H9 (cell line): Measurements from ENCODE around the gene ZNF248. TPM values are rescaled to one million over a fixed set of nuclear protein-coding genes. Genes with fewer than 3 reads are reported as not detected.

Experiments
- DNase-seq: peaks from one replicate; pipeline ENCODE4 v3.0.0-alpha.2; 2017
- H2AFZ ChIP-seq: one replicate; pipeline ENCODE4 v1.6.1; 2013; ENCODE audit warnings: mild to moderate bottlenecking, low read length, control low read depth, moderate library complexity
- H2AK5ac ChIP-seq: 2 replicates; pipeline ENCODE4 v1.6.1; 2013; ENCODE audit warnings: low read length, control low read depth, mixed read lengths; ENCODE audit not compliant: insufficient read length
- H2BK120ac ChIP-seq: one replicate; pipeline ENCODE4 v1.6.1; 2013; ENCODE audit warnings: low read depth, mild to moderate bottlenecking, low read length, control low read depth, inconsistent platforms; ENCODE audit not compliant: poor library complexity, severe bottlenecking
- H2BK12ac ChIP-seq: 2 replicates; pipeline ENCODE4 v1.6.1; 2013; ENCODE audit warnings: low read length, control low read depth, mixed read lengths, low read depth; ENCODE audit not compliant: insufficient read length
- H2BK15ac ChIP-seq: 2 replicates; pipeline ENCODE4 v1.6.1; 2013; ENCODE audit warnings: low read depth, low read length, control low read depth
- H2BK20ac ChIP-seq: one replicate; pipeline ENCODE4 v1.6.1; 2013; ENCODE audit warnings: low read depth, mild to moderate bottlenecking, low read length, control low read depth, inconsistent platforms; ENCODE audit not compliant: poor library complexity, severe bottlenecking
- H2BK5ac ChIP-seq: 2 replicates; pipeline ENCODE4 v1.6.1; 2013; ENCODE audit warnings: low read length, control low read depth, mixed read lengths; ENCODE audit not compliant: insufficient read length
- H3K14ac ChIP-seq: 2 replicates; pipeline ENCODE4 v1.6.1; 2013; ENCODE audit warnings: low read length, control low read depth; ENCODE audit not compliant: insufficient read depth
- H3K18ac ChIP-seq: 2 replicates; pipeline ENCODE4 v1.6.1; 2013; ENCODE audit warnings: low read depth, mild to moderate bottlenecking, mixed read lengths, low read length, control low read depth; ENCODE audit not compliant: insufficient read length
- H3K23ac ChIP-seq: 2 replicates; pipeline ENCODE4 v1.6.1; 2013; ENCODE audit warnings: low read length, control low read depth, mixed read lengths, low read depth; ENCODE audit not compliant: insufficient read length
- H3K23me2 ChIP-seq: 2 replicates; pipeline ENCODE4 v1.6.1; 2013; ENCODE audit warnings: low read depth, mild to moderate bottlenecking, mixed read lengths, low read length, control low read depth; ENCODE audit not compliant: insufficient read length, poor library complexity, severe bottlenecking
- H3K27ac ChIP-seq: 2 replicates; pipeline ENCODE4 v1.5.1; 2013; ENCODE audit warnings: low read length, control low read depth, mixed read lengths, low read depth; ENCODE audit not compliant: insufficient read length
- H3K27me3 ChIP-seq: 2 replicates; pipeline ENCODE4 v1.6.1; 2013; ENCODE audit warnings: low read length, control low read depth, inconsistent platforms; ENCODE audit not compliant: insufficient read depth
- H3K4ac ChIP-seq: 2 replicates; pipeline ENCODE4 v1.6.1; 2013; ENCODE audit warnings: low read depth, mild to moderate bottlenecking, control low read depth, inconsistent platforms, low read length, moderate library complexity
- H3K4me1 ChIP-seq: 2 replicates; pipeline ENCODE4 v1.6.1; 2013; ENCODE audit warnings: low read length, control low read depth, inconsistent platforms; ENCODE audit not compliant: insufficient read depth
- H3K4me2 ChIP-seq: 2 replicates; pipeline ENCODE4 v1.6.1; 2013; ENCODE audit warnings: low read length, control low read depth, mixed read lengths; ENCODE audit not compliant: insufficient read length, insufficient read depth
- H3K56ac ChIP-seq: 2 replicates; pipeline ENCODE4 v1.6.1; 2013; ENCODE audit warnings: low read depth, mild to moderate bottlenecking, mixed read lengths, low read length, control low read depth; ENCODE audit not compliant: insufficient read length
- H3K79me1 ChIP-seq: 2 replicates; pipeline ENCODE4 v1.6.1; 2013; ENCODE audit warnings: low read depth, mild to moderate bottlenecking, moderate library complexity, low read length, control low read depth, inconsistent platforms; ENCODE audit not compliant: insufficient read depth, poor library complexity, severe bottlenecking
- H3K79me2 ChIP-seq: 2 replicates; pipeline ENCODE4 v1.6.1; 2013; ENCODE audit warnings: low read length, control low read depth, inconsistent platforms; ENCODE audit not compliant: insufficient read depth
- H3K9ac ChIP-seq: 2 replicates; pipeline ENCODE4 v1.6.1; 2013; ENCODE audit warnings: low read length, control low read depth, mixed read lengths; ENCODE audit not compliant: insufficient read length; ENCODE audit errors: extremely low read depth
- H3K9me3 ChIP-seq: one replicate; pipeline ENCODE4 v1.6.1; 2013; ENCODE audit warnings: low read depth, low read length, inconsistent platforms; ENCODE audit not compliant: control insufficient read depth
- H3T11ph ChIP-seq: one replicate; pipeline ENCODE4 v1.6.1; 2013; ENCODE audit warnings: mild to moderate bottlenecking, low read length, control low read depth, inconsistent platforms
- H4K20me1 ChIP-seq: one replicate; pipeline ENCODE4 v1.6.1; 2013; ENCODE audit not compliant: control insufficient read depth, insufficient read length, insufficient read depth
- H4K5ac ChIP-seq: 2 replicates; pipeline ENCODE4 v1.6.1; 2013; ENCODE audit warnings: low read depth, mild to moderate bottlenecking, mixed read lengths, low read length, control low read depth; ENCODE audit not compliant: insufficient read length
- H4K8ac ChIP-seq: replicated peaks from 2 replicates; pipeline ENCODE4 v1.6.1; 2013; ENCODE audit warnings: low read length, control low read depth, mixed read lengths, low read depth; ENCODE audit not compliant: insufficient read length
- H4K91ac ChIP-seq: 2 replicates; pipeline ENCODE4 v1.6.1; 2013; ENCODE audit warnings: low read depth, mild to moderate bottlenecking, moderate library complexity, mixed read lengths, low read length, control low read depth; ENCODE audit not compliant: insufficient read length
- H3K27ac Mint-ChIP-seq, 3 experiments: 2 replicates in 2 of 3; 3 replicates in 1 of 3; pipeline ENCODE4 v1.8.0; 2020 to 2021; ENCODE audit warnings: mixed read lengths in 3 of 3, mild to moderate bottlenecking in 1 of 3, moderate library complexity in 1 of 3
- H3K27me3 Mint-ChIP-seq: 2 replicates; pipeline ENCODE4 v1.8.0; 2021; ENCODE audit warnings: low read depth, mild to moderate bottlenecking, moderate library complexity, mixed read lengths
- H3K36me3 Mint-ChIP-seq, 3 experiments: 2 replicates in 2 of 3; 3 replicates in 1 of 3; pipeline ENCODE4 v1.8.0; 2020 to 2021; ENCODE audit warnings: low read depth in 3 of 3, mixed read lengths in 3 of 3; ENCODE audit not compliant: insufficient read depth in 1 of 3
- H3K4me1 Mint-ChIP-seq, 2 experiments: 2 replicates each; pipeline ENCODE4 v1.8.0; 2020; ENCODE audit warnings: mixed read lengths in 2 of 2
- H3K4me3 Mint-ChIP-seq, 2 experiments: 2 replicates in 1 of 2; 3 replicates in 1 of 2; pipeline ENCODE4 v1.8.0; 2020 to 2021; ENCODE audit warnings: mild to moderate bottlenecking in 2 of 2, mixed read lengths in 2 of 2, moderate library complexity in 1 of 2
- H3K9me3 Mint-ChIP-seq, 2 experiments: 2 replicates in 1 of 2; 3 replicates in 1 of 2; pipeline ENCODE4 v1.8.0; 2020; ENCODE audit warnings: mild to moderate bottlenecking in 2 of 2, mixed read lengths in 2 of 2, moderate library complexity in 1 of 2
- CTCF ChIP-seq: fragments of 200-600 bp; sonication (generic); conservative IDR thresholded peaks from 3 replicates; pipeline ENCODE4 v1.8.0; 2021; ENCODE audit warnings: antibody characterized with exemption, mild to moderate bottlenecking
- WGBS: extraction: QIAGEN DNeasy Blood & Tissue Kit; methylation state at CpG from one replicate; pipeline ENCODE4 v1.1.7; 2013; ENCODE audit warnings: missing lambda C conversion rate, low lambda C conversion rate, mixed read lengths; ENCODE audit not compliant: insufficient read length; ENCODE audit errors: extremely low coverage; 5-methylcytosine and 5-hydroxymethylcytosine counted together
- total RNA-seq: library from RNA; stranded (reverse); gene quantifications from 2 replicates; pipeline ENCODE4 v1.2.1, GENCODE V29; 2021

Gene ZNF248
- total RNA-seq, 1 experiment from 2014 or later: 5.4 TPM

- Histone ChIP-seq H2BK15ac (no peak overlapping the region), H3K27me3 (no peaks in the 10 kb centered on the region), H3K79me1 (no peaks in the 10 kb centered on the region), H3K4me1 (no peaks in the 10 kb centered on the region), H2AFZ (no peak overlapping the region), H4K8ac (no peak overlapping the region), H4K91ac (no peak overlapping the region), H3K4me2 (no peak overlapping the region), H2AK5ac (no peak overlapping the region), H3K4ac (no peak overlapping the region), H3K23me2 (no peaks in the 10 kb centered on the region), H3K9ac (no peak overlapping the region), H4K5ac (no peak overlapping the region), H2BK20ac (no peak overlapping the region), H3K27ac (no peak overlapping the region), H2BK12ac (no peak overlapping the region), H3T11ph (no peak overlapping the region), H3K56ac (no peak overlapping the region), H3K9me3 (peaks cover 65% of the 10 kb centered on the region), H2BK120ac (no peak overlapping the region), H3K14ac (no peak overlapping the region), H3K18ac (no peak overlapping the region), H2BK5ac (no peak overlapping the region), H3K23ac (no peak overlapping the region), H4K20me1 (no peaks in the 10 kb centered on the region), H3K79me2 (no peaks in the 10 kb centered on the region)
- no peak for DNase-seq
- peaks cover 93 to 96% of the 10 kb centered on the region in 2 experiments for H3K9me3 Mint-ChIP-seq
- H3K36me3 Mint-ChIP-seq: peaks cover 0 to 22% (median 6%) of the 10 kb centered on the region in 3 experiments; a peak in 6 of 7 replicates
- WGBS: no CpG with 5 or more reads among the region's 5 CpGs
- no peak overlapping the region for H3K27ac Mint-ChIP-seq
- no peak overlapping the region for H3K4me3 Mint-ChIP-seq
- no peaks in the 10 kb centered on the region for H3K4me1 Mint-ChIP-seq
- H3K27me3 Mint-ChIP-seq: no peaks in the 10 kb centered on the region; the same call in none of the 2 replicates
- TF ChIP-seq CTCF: no peak
These were observed 110.3 kb downstream of the ZNF248 start for GRCh38 chr10:37747081-37747480.
